Neural progenitor cell (in vitro differentiated cells): ENCODE data around the gene ITM2B. TPM values are rescaled to one million over a fixed set of nuclear protein-coding genes. Genes with fewer than 3 reads are reported as not detected.

ENCODE experiments used
- DNase-seq: peaks from one replicate; pipeline ENCODE4 v3.0.0-alpha.2; 2016; ENCODE audit warnings: low spot score
- H2AFZ ChIP-seq: fragments of 200-600 bp; sonication (generic); replicated peaks from 2 replicates; pipeline ENCODE4 v1.6.1; 2016; ENCODE audit warnings: antibody characterized with exemption
- H3F3A ChIP-seq: fragments of 200-600 bp; sonication (generic); 2 replicates; pipeline ENCODE4 v1.6.1; 2016; ENCODE audit warnings: antibody characterized with exemption, low read depth
- H3K27ac ChIP-seq: fragments of 200-600 bp; sonication (generic); 2 replicates; pipeline ENCODE4 v1.5.1; 2016; ENCODE audit warnings: mild to moderate bottlenecking
- H3K27me3 ChIP-seq: fragments of 200-600 bp; sonication (generic); 2 replicates; pipeline ENCODE4 v1.6.1; 2016; ENCODE audit warnings: mild to moderate bottlenecking, moderate library complexity
- H3K36me3 ChIP-seq: fragments of 200-600 bp; sonication (generic); 2 replicates; pipeline ENCODE4 v1.5.1; 2016
- H3K4me1 ChIP-seq: fragments of 200-600 bp; sonication (generic); 2 replicates; pipeline ENCODE4 v1.6.1; 2016; ENCODE audit warnings: mixed run types
- H3K4me2 ChIP-seq: fragments of 200-600 bp; sonication (generic); 2 replicates; pipeline ENCODE4 v1.6.1; 2016
- H3K4me3 ChIP-seq: fragments of 200-600 bp; sonication (generic); 2 replicates; pipeline ENCODE4 v1.5.1; 2016
- H3K79me2 ChIP-seq: fragments of 200-600 bp; sonication (generic); 2 replicates; pipeline ENCODE4 v1.6.1; 2016; ENCODE audit warnings: low read depth
- H3K9ac ChIP-seq: fragments of 200-600 bp; sonication (generic); 2 replicates; pipeline ENCODE4 v1.6.1; 2016
- H3K9me3 ChIP-seq: fragments of 200-600 bp; sonication (generic); 2 replicates; pipeline ENCODE4 v1.5.1; 2016; ENCODE audit warnings: low read depth
- H4K20me1 ChIP-seq: fragments of 200-600 bp; sonication (generic); 2 replicates; pipeline ENCODE4 v1.6.1; 2016; ENCODE audit warnings: low read depth
- H3K27ac Mint-ChIP-seq: 3 replicates; pipeline ENCODE4 v1.8.0; 2021; ENCODE audit warnings: mixed read lengths
- H3K27me3 Mint-ChIP-seq: 2 replicates; pipeline ENCODE4 v1.8.0; 2022; ENCODE audit warnings: low read depth, mild to moderate bottlenecking, inconsistent platforms, moderate library complexity, mixed read lengths; ENCODE audit not compliant: insufficient read depth
- H3K36me3 Mint-ChIP-seq: 3 replicates; pipeline ENCODE4 v1.8.0; 2021; ENCODE audit warnings: mixed read lengths
- H3K4me1 Mint-ChIP-seq: 3 replicates; pipeline ENCODE4 v1.8.0; 2021; ENCODE audit warnings: mixed read lengths
- H3K4me3 Mint-ChIP-seq: 3 replicates; pipeline ENCODE4 v1.8.0; 2021; ENCODE audit warnings: mild to moderate bottlenecking, moderate library complexity, mixed read lengths
- H3K9me3 Mint-ChIP-seq: 3 replicates; pipeline ENCODE4 v1.8.0; 2020; ENCODE audit warnings: mixed read lengths
- EZH2 ChIP-seq: fragments of 200-600 bp; sonication (generic); IDR thresholded peaks from 2 replicates; pipeline ENCODE4 v1.6.1; 2017; ENCODE audit warnings: antibody characterized with exemption, mild to moderate bottlenecking, moderate library complexity
- EZH2phosphoT487 ChIP-seq: fragments of 200-600 bp; sonication (generic); IDR thresholded peaks from 2 replicates; pipeline ENCODE4 v1.6.1; 2017; ENCODE audit warnings: antibody characterized with exemption
- total RNA-seq: library from RNA; depleted of rRNA; stranded (reverse); fragments of >200 nt; gene quantifications from 2 replicates; pipeline ENCODE4 v1.2.3, GENCODE V29; 2015; ENCODE audit warnings: low replicate concordance
- TF ChIP-seq, protein P1 (sequence below): fragments of 200-600 bp; sonication (generic); IDR thresholded peaks from 2 replicates; pipeline ENCODE4 v1.5.1; 2017; ENCODE audit warnings: antibody characterized with exemption, mild to moderate bottlenecking

ITM2B gene
- total RNA-seq, 1 donor from 2014 or later, result 172 TPM

- H3K79me2 ChIP-seq, result peaks cover 84% of the 10 kb centered on the region
- no peak for TF ChIP-seq EZH2
- TF ChIP-seq, protein P1, sequence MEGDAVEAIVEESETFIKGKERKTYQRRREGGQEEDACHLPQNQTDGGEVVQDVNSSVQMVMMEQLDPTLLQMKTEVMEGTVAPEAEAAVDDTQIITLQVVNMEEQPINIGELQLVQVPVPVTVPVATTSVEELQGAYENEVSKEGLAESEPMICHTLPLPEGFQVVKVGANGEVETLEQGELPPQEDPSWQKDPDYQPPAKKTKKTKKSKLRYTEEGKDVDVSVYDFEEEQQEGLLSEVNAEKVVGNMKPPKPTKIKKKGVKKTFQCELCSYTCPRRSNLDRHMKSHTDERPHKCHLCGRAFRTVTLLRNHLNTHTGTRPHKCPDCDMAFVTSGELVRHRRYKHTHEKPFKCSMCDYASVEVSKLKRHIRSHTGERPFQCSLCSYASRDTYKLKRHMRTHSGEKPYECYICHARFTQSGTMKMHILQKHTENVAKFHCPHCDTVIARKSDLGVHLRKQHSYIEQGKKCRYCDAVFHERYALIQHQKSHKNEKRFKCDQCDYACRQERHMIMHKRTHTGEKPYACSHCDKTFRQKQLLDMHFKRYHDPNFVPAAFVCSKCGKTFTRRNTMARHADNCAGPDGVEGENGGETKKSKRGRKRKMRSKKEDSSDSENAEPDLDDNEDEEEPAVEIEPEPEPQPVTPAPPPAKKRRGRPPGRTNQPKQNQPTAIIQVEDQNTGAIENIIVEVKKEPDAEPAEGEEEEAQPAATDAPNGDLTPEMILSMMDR, result no peak
- no peak for TF ChIP-seq EZH2phosphoT487
- H3K4me2 ChIP-seq, result no peak overlapping the region
- Mint-ChIP-seq H3K9me3 (no peaks in the 10 kb centered on the region), H3K27ac (no peak overlapping the region), H3K4me3 (no peak overlapping the region), H3K27me3 (no peaks in the 10 kb centered on the region), H3K4me1 (no peaks in the 10 kb centered on the region), H3K36me3 (no peaks in the 10 kb centered on the region)
- H3K9ac ChIP-seq, result no peak overlapping the region
- no peaks in the 10 kb centered on the region for H3F3A ChIP-seq
- H4K20me1 ChIP-seq, result no peaks in the 10 kb centered on the region
- no peaks in the 10 kb centered on the region for H3K4me1 ChIP-seq
- H3K36me3 ChIP-seq, result no peaks in the 10 kb centered on the region
- no peak overlapping the region for H3K27ac ChIP-seq
- H3K27me3 ChIP-seq, result no peaks in the 10 kb centered on the region
- H2AFZ ChIP-seq, result no peak overlapping the region
- H3K9me3 ChIP-seq, result no peaks in the 10 kb centered on the region
- no peak overlapping the region for H3K4me3 ChIP-seq
- DNase-seq, result no peak
These were observed 13.1 kb downstream of the ITM2B start for GRCh38 chr13:48246102-48246501.

DNA sequence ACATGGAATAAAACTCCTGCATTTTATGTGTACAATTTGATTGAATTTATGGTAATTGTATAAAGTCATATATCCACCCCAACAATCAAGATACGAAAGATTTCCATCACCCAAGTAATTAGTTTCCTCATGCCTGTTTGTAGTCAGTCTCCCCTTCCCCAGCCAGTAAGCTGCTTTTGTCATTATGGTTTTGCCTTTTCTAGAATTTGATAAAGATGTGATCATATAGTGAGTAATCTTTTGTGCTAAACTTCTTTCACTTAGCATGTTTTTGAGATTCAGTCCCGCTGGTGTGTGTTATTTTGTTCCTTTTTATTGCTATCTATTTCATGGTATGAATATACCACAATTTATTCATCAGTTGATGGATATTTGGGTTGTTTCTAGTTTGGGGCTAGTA, 16.0 kb downstream of the ITM2B start:
- no peak for DNase-seq
- H3K27me3 Mint-ChIP-seq, result peaks cover 1% of the 10 kb centered on the region
- H3K9ac ChIP-seq, result no peak overlapping the region
- no peak overlapping the region for H3K4me2 ChIP-seq
- TF ChIP-seq, protein P1, result no peak
- TF ChIP-seq EZH2phosphoT487, result no peak
- H3K36me3 ChIP-seq, result no peaks in the 10 kb centered on the region
- H3K4me3 Mint-ChIP-seq, result no peak overlapping the region
- no peak overlapping the region for H3K27ac Mint-ChIP-seq
- peaks cover 74% of the 10 kb centered on the region for H3K79me2 ChIP-seq
- H3K9me3 ChIP-seq, result no peaks in the 10 kb centered on the region
- H4K20me1 ChIP-seq, result no peaks in the 10 kb centered on the region
- H3K36me3 Mint-ChIP-seq, result peaks cover 9% of the 10 kb centered on the region
- no peak overlapping the region for H3K27ac ChIP-seq
- H3K27me3 ChIP-seq, result no peaks in the 10 kb centered on the region
- no peaks in the 10 kb centered on the region for H3K4me1 Mint-ChIP-seq
- no peak overlapping the region for H3K4me3 ChIP-seq
- no peaks in the 10 kb centered on the region for H3F3A ChIP-seq
- no peak overlapping the region for H2AFZ ChIP-seq
- H3K9me3 Mint-ChIP-seq, result no peaks in the 10 kb centered on the region
- H3K4me1 ChIP-seq, result no peaks in the 10 kb centered on the region

DNA sequence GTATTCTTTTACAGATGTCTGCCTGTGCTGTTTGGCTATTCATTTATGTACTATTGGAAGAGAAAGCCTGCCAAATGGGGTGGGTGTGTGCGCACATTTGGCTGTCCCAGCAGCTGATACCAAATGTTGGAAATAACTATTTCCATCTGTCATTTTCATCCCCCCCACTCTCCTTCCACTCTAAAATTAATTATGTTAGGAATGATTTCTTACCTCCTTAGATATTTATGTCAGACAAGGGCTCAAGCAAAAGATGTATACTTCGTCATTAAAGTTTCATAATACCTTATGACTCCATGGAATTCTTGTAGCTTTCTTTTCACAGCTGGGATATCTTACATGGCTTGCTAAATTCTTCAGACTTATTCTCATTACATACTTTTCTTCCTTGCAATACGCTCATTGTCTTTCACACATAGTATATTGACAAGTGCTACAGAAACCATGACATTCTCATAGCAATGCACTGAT, 18.6 kb downstream of the ITM2B start:
- TF ChIP-seq EZH2phosphoT487 (no peak), EZH2 (no peak)
- TF ChIP-seq, protein P1, result no peak
- no peak overlapping the region for H3K27ac ChIP-seq
- no peaks in the 10 kb centered on the region for H3K9me3 Mint-ChIP-seq
- no peak for DNase-seq
- no peak overlapping the region for H3K4me3 Mint-ChIP-seq
- peaks cover 15% of the 10 kb centered on the region for H3K36me3 Mint-ChIP-seq
- no peak overlapping the region for H2AFZ ChIP-seq
- no peak overlapping the region for H3K9ac ChIP-seq
- H3K27me3 ChIP-seq, result no peaks in the 10 kb centered on the region
- H4K20me1 ChIP-seq, result no peaks in the 10 kb centered on the region
- H3F3A ChIP-seq, result no peaks in the 10 kb centered on the region
- no peaks in the 10 kb centered on the region for H3K36me3 ChIP-seq
- peaks cover 53% of the 10 kb centered on the region for H3K79me2 ChIP-seq
- no peak overlapping the region for H3K4me2 ChIP-seq
- H3K9me3 ChIP-seq, result no peaks in the 10 kb centered on the region
- H3K4me1 ChIP-seq, result no peaks in the 10 kb centered on the region
- H3K27me3 Mint-ChIP-seq, result peaks cover 2% of the 10 kb centered on the region
- H3K4me1 Mint-ChIP-seq, result no peaks in the 10 kb centered on the region
- H3K27ac Mint-ChIP-seq, result no peak overlapping the region
- H3K4me3 ChIP-seq, result no peak overlapping the region
